Mesendoderm (in vitro differentiated cells): ENCODE measurements around the gene P2RX7.
A peak's percentile ranks its signal among the peaks of the same experiment; 100 is the strongest.

Experiments
- DNase-seq: peaks from one replicate; pipeline ENCODE4 v3.0.0; 2013
- H2AK5ac ChIP-seq: 2 replicates; pipeline ENCODE4 v1.6.1; 2013; ENCODE audit warnings: low read length, inconsistent platforms
- H2BK120ac ChIP-seq: 2 replicates; pipeline ENCODE4 v1.6.1; 2013; ENCODE audit warnings: low read depth, mild to moderate bottlenecking, low read length, moderate library complexity, mixed read lengths
- H2BK15ac ChIP-seq: replicated peaks from 2 replicates; pipeline ENCODE4 v1.6.1; 2013; ENCODE audit warnings: low read depth, mild to moderate bottlenecking, moderate library complexity
- H2BK5ac ChIP-seq: 2 replicates; pipeline ENCODE4 v1.6.1; 2013; ENCODE audit warnings: low read length, inconsistent platforms
- H3K18ac ChIP-seq: 2 replicates; pipeline ENCODE4 v1.6.1; 2013; ENCODE audit warnings: mild to moderate bottlenecking, low read length, mixed read lengths
- H3K23ac ChIP-seq: one replicate; pipeline ENCODE4 v1.6.1; 2013; ENCODE audit warnings: low read length
- H3K27ac ChIP-seq: 2 replicates; pipeline ENCODE4 v1.5.1; 2013; ENCODE audit warnings: low read depth, mild to moderate bottlenecking, inconsistent platforms, low read length, moderate library complexity
- H3K27me3 ChIP-seq: 2 replicates; pipeline ENCODE4 v1.6.1; 2013; ENCODE audit warnings: low read length, control low read depth, mild to moderate bottlenecking, inconsistent platforms; ENCODE audit not compliant: insufficient read depth, poor library complexity
- H3K36me3 ChIP-seq: 2 replicates; pipeline ENCODE4 v1.6.1; 2013; ENCODE audit warnings: low read length, inconsistent platforms; ENCODE audit not compliant: control insufficient read depth, insufficient read depth
- H3K4ac ChIP-seq: one replicate; pipeline ENCODE4 v1.6.1; 2013; ENCODE audit warnings: low read depth, mild to moderate bottlenecking, low read length, moderate library complexity
- H3K4me1 ChIP-seq: 2 replicates; pipeline ENCODE4 v1.6.1; 2013; ENCODE audit warnings: low read depth, low read length, inconsistent platforms; ENCODE audit not compliant: control insufficient read depth
- H3K4me2 ChIP-seq: 2 replicates; pipeline ENCODE4 v1.6.1; 2013; ENCODE audit warnings: low read length
- H3K4me3 ChIP-seq: 2 replicates; pipeline ENCODE4 v1.5.1; 2013; ENCODE audit warnings: mild to moderate bottlenecking, low read length
- H3K56ac ChIP-seq: one replicate; pipeline ENCODE4 v1.6.1; 2013; ENCODE audit warnings: low read length
- H3K79me1 ChIP-seq: 2 replicates; pipeline ENCODE4 v1.6.1; 2013; ENCODE audit warnings: low read length, inconsistent platforms
- H3K79me2 ChIP-seq: 2 replicates; pipeline ENCODE4 v1.6.1; 2013; ENCODE audit warnings: mild to moderate bottlenecking, low read length; ENCODE audit not compliant: control insufficient read depth, insufficient read depth
- H3K9ac ChIP-seq: 2 replicates; pipeline ENCODE4 v1.6.1; 2013; ENCODE audit warnings: low read length, inconsistent platforms
- H4K5ac ChIP-seq: one replicate; pipeline ENCODE4 v1.6.1; 2013; ENCODE audit warnings: low read length
- H4K8ac ChIP-seq: one replicate; pipeline ENCODE4 v1.6.1; 2013; ENCODE audit warnings: low read depth, mild to moderate bottlenecking, control low read depth, low read length, moderate library complexity
- WGBS: extraction: QIAGEN DNeasy Blood & Tissue Kit; methylation state at CpG from one replicate; pipeline ENCODE4 v1.1.7; 2013; ENCODE audit warnings: low lambda C conversion rate, missing lambda C conversion rate; ENCODE audit not compliant: insufficient coverage; ENCODE audit errors: extremely low coverage; 5-methylcytosine and 5-hydroxymethylcytosine counted together

P2RX7 gene

DNA sequence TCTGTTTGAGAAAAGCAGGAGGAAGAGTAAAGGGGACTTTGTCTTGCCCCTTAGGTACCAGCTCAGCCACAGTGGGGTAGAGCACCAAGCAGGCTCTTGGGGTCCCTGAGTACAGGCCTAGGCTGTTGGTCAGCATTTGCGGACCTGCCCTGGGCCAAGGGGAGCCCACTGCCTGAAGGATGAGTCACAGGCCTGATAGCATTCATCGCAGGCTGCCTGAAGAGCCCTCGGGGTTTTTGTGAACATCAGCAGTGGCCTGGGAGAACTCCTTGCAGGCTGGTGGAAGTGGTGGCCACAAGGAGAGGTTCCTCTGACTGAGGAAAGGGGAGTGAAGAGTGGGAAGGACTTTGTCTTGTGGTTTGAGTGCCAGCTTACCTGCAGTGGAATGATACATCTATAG is 25.0 kb upstream of the P2RX7 start:
- no peaks in the 10 kb centered on the region for H3K79me2 ChIP-seq
- H2AK5ac ChIP-seq: no peak overlapping the region
- H3K27ac ChIP-seq: no peak overlapping the region
- no peak overlapping the region for H3K18ac ChIP-seq
- no peaks in the 10 kb centered on the region for H3K36me3 ChIP-seq
- no CpG with 5 or more reads among the region's 3 CpGs for WGBS
- H3K4ac ChIP-seq: no peak overlapping the region
- no peak overlapping the region for H2BK5ac ChIP-seq
- no peak overlapping the region for H2BK15ac ChIP-seq
- no peak overlapping the region for H3K4me2 ChIP-seq
- H2BK120ac ChIP-seq: no peak overlapping the region
- no peak overlapping the region for H3K56ac ChIP-seq
- peak; percentile 56 for DNase-seq
- H4K8ac ChIP-seq: no peak overlapping the region
- no peaks in the 10 kb centered on the region for H3K79me1 ChIP-seq
- no peak overlapping the region for H3K4me3 ChIP-seq
- H4K5ac ChIP-seq: no peak overlapping the region
- no peak overlapping the region for H3K23ac ChIP-seq
- no peaks in the 10 kb centered on the region for H3K4me1 ChIP-seq
- H3K9ac ChIP-seq: no peak overlapping the region
- no peaks in the 10 kb centered on the region for H3K27me3 ChIP-seq

DNA sequence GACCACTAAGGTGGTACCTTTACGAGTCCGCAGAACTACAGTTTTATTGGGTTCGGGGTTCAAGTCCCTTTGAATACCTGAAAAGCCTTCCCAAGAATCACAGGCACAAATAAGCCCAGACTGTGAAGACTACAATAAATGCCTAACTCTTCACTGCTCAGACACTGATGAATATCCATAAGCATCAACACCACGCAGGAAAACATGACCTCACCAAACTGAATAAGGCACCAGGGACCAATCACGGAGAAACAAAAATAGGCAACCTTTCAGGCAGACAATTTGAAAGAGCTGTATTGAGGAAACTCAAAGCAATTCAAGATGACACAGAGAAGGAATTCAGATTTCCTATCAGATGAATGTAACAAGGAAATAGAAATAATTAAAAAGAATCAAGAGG is 24.2 kb upstream of the P2RX7 start:
- WGBS: no CpG with 5 or more reads among the region's 5 CpGs
- Histone ChIP-seq H3K4me3 (no peak overlapping the region), H3K79me2 (no peaks in the 10 kb centered on the region), H3K27me3 (no peaks in the 10 kb centered on the region), H3K4me1 (no peaks in the 10 kb centered on the region), H3K79me1 (no peaks in the 10 kb centered on the region), H2BK5ac (no peak overlapping the region), H3K9ac (no peak overlapping the region), H3K4me2 (no peak overlapping the region), H3K23ac (no peak overlapping the region), H3K36me3 (no peaks in the 10 kb centered on the region), H2AK5ac (no peak overlapping the region), H3K18ac (no peak overlapping the region), H2BK15ac (no peak overlapping the region), H3K56ac (no peak overlapping the region), H4K8ac (no peak overlapping the region), H4K5ac (no peak overlapping the region), H2BK120ac (no peak overlapping the region), H3K27ac (no peak overlapping the region), H3K4ac (no peak overlapping the region)
- DNase-seq: no peak

DNA sequence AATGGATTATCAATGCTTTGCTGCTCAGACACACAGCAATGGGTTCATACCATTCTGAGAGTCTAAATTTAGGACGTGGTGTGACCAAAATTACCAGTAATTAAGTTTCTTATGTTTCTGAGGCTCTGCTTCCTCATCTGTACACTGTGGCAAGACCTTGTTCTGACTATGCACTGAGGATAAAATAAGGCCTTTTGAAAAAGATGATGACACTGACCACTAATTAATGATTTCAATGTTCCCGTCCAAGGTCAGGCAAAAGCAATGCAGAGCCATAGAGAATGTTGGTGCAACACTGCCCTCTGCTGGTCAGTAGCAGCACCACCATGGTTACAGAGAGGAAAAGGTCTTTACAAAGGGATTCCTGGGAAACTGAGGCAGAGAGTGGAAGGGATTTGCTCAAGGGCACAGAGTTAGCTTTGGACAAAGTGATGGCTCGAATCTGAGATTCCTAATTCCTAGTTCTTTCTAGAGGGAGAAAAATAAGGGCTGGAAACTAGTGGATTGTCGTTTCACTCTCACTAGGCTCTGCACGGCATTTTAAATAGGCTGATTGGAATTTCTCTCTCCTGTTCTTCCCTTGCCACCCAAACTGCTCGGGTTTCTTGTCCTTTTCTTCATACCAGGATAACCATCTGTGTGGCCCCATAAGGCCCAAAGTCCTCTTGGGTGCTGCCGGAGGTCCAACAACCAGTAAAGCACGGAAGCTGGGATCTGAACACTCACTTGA is 22.3 kb upstream of the P2RX7 start:
- peak; percentile 77 for DNase-seq
- Histone ChIP-seq H3K18ac (no peak overlapping the region), H3K4ac (no peak overlapping the region), H4K5ac (no peak overlapping the region), H2BK120ac (no peak overlapping the region), H3K4me3 (no peak overlapping the region), H2BK15ac (no peak overlapping the region), H3K56ac (no peak overlapping the region), H3K23ac (no peak overlapping the region), H3K79me2 (no peaks in the 10 kb centered on the region), H2AK5ac (no peak overlapping the region), H3K4me1 (no peaks in the 10 kb centered on the region), H3K36me3 (no peaks in the 10 kb centered on the region), H3K4me2 (no peak overlapping the region), H3K27ac (no peak overlapping the region), H3K9ac (no peak overlapping the region), H4K8ac (no peak overlapping the region), H3K27me3 (no peaks in the 10 kb centered on the region), H3K79me1 (no peaks in the 10 kb centered on the region), H2BK5ac (no peak overlapping the region)
- WGBS: no CpG with 5 or more reads among the region's 8 CpGs

DNA sequence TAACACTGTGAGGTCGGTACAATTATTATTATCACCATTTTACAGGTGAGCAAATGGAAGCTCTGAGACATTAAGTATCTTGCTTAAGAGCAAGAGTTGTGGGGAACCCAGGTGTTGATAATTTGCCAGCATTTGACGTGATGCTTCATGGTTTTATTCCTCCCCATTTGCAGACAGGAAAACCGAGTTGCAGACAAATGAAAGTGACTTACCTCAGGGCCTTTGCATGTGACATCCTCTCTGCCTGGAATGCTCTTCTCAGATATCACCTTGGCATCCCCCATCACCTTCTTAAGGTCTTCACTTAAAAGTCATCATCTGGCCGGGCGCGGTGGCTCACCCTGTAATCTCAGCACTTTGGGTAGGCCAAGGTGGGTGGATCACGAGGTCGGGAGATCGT is 21.0 kb upstream of the P2RX7 start:
- Histone ChIP-seq H2BK120ac (no peak overlapping the region), H3K4ac (no peak overlapping the region), H3K27me3 (no peaks in the 10 kb centered on the region), H4K5ac (no peak overlapping the region), H3K79me1 (no peaks in the 10 kb centered on the region), H4K8ac (no peak overlapping the region), H2AK5ac (no peak overlapping the region), H3K79me2 (no peaks in the 10 kb centered on the region), H2BK5ac (no peak overlapping the region), H3K9ac (no peak overlapping the region), H3K23ac (no peak overlapping the region), H3K4me1 (no peaks in the 10 kb centered on the region), H2BK15ac (no peak overlapping the region), H3K4me2 (no peak overlapping the region), H3K4me3 (no peak overlapping the region), H3K36me3 (no peaks in the 10 kb centered on the region), H3K56ac (no peak overlapping the region), H3K27ac (no peak overlapping the region), H3K18ac (no peak overlapping the region)
- no CpG with 5 or more reads among the region's 9 CpGs for WGBS
- DNase-seq: no peak

DNA sequence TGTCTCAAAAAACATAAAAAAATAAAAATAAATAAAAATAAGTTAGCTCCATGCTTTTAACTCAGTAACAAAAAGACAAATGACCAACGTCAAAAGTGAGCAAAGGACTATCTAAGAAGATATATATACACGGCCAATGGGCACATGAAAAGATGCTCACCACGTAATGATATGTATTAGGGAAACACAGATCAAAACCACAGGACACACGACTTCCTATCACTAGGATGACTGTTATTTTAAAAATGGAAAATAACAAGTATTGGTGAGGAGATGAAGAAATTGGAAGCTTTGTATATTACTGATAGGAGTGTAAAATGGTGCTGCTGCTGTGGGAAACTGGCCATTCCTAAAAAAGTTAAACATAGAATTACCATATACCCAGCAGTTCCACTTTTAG is 20.2 kb upstream of the P2RX7 start:
- Histone ChIP-seq H3K9ac (no peak overlapping the region), H3K79me2 (no peaks in the 10 kb centered on the region), H3K36me3 (no peaks in the 10 kb centered on the region), H3K4me3 (no peak overlapping the region), H3K27me3 (no peaks in the 10 kb centered on the region), H2AK5ac (no peak overlapping the region), H3K27ac (no peak overlapping the region), H3K79me1 (no peaks in the 10 kb centered on the region), H3K4me2 (no peak overlapping the region), H4K5ac (no peak overlapping the region), H3K56ac (no peak overlapping the region), H2BK15ac (no peak overlapping the region), H3K18ac (no peak overlapping the region), H3K4ac (no peak overlapping the region), H3K23ac (no peak overlapping the region), H2BK120ac (no peak overlapping the region), H2BK5ac (no peak overlapping the region), H4K8ac (no peak overlapping the region), H3K4me1 (no peaks in the 10 kb centered on the region)
- WGBS: no CpG with 5 or more reads among the region's 4 CpGs
- no peak for DNase-seq

DNA sequence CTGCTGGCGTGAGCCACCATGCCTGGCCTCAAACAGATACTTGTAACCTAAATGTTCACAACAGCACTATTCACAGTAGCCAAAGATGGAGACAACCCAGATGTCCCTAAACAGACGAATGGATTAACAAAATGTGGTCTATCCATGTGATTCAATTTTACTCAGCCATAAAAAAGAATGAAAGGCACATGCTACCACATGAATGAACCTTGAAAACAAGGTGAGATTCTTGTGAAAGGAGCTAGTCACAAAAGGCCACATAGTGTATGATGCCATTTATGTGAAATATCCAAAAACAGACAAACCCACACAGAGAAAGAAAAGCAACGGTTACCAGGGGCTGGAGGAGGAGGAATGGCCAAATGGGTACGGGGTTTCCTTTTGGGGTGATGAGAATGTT is 19.6 kb upstream of the P2RX7 start:
- Histone ChIP-seq H3K56ac (no peak overlapping the region), H2AK5ac (no peak overlapping the region), H3K4ac (no peak overlapping the region), H2BK15ac (no peak overlapping the region), H3K4me2 (no peak overlapping the region), H3K18ac (no peak overlapping the region), H3K4me1 (no peaks in the 10 kb centered on the region), H3K4me3 (no peak overlapping the region), H3K79me2 (no peaks in the 10 kb centered on the region), H3K27me3 (no peaks in the 10 kb centered on the region), H2BK120ac (no peak overlapping the region), H4K8ac (no peak overlapping the region), H3K23ac (no peak overlapping the region), H3K79me1 (no peaks in the 10 kb centered on the region), H4K5ac (no peak overlapping the region), H3K27ac (no peak overlapping the region), H3K9ac (no peak overlapping the region), H3K36me3 (no peaks in the 10 kb centered on the region), H2BK5ac (no peak overlapping the region)
- WGBS: no CpG with 5 or more reads among the region's 4 CpGs
- no peak for DNase-seq
